OCI-LY1 (cell line): ENCODE measurements around the gene C2orf74.

Source experiments
- EZH2 ChIP-seq: fragments of 200-600 bp; sonication (generic), shearing (Covaris generic); IDR thresholded peaks from 2 replicates; pipeline ENCODE4 v1.8.0; 2017; ENCODE audit warnings: borderline replicate concordance, mixed run types, mild to moderate bottlenecking, antibody characterized with exemption, low read length, moderate library complexity, mixed read lengths
- TF ChIP-seq, protein P1 (sequence below): fragments of 200-600 bp; sonication (generic), shearing (Covaris generic); IDR thresholded peaks from 2 replicates; pipeline ENCODE4 v1.5.1; 2017; ENCODE audit warnings: mild to moderate bottlenecking, antibody characterized with exemption, low read length, moderate library complexity, mixed read lengths

DNA sequence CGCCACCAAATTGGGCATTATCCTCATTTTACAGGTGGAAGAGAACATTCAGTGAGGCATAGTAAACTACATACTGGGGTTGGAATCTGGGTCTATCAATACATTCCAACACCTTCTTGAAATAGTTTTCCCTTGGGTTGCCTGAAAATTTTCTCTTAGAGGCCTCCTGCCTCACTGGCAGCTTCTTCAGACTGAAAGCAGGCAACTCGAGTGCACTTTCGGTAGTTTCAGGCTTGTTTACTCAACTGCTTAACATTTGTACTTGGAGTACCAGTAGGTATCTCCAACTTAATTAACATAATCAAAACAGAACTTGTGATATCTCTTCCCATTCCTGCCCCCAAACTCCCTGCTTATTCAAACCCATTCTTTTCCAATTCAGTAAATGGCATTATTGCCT lies 36.2 kb upstream of the C2orf74 start:
- TF ChIP-seq, protein P1, sequence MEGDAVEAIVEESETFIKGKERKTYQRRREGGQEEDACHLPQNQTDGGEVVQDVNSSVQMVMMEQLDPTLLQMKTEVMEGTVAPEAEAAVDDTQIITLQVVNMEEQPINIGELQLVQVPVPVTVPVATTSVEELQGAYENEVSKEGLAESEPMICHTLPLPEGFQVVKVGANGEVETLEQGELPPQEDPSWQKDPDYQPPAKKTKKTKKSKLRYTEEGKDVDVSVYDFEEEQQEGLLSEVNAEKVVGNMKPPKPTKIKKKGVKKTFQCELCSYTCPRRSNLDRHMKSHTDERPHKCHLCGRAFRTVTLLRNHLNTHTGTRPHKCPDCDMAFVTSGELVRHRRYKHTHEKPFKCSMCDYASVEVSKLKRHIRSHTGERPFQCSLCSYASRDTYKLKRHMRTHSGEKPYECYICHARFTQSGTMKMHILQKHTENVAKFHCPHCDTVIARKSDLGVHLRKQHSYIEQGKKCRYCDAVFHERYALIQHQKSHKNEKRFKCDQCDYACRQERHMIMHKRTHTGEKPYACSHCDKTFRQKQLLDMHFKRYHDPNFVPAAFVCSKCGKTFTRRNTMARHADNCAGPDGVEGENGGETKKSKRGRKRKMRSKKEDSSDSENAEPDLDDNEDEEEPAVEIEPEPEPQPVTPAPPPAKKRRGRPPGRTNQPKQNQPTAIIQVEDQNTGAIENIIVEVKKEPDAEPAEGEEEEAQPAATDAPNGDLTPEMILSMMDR = no peak
- TF ChIP-seq EZH2 = no peak
